Spinal cord (tissue), 10 donors: ENCODE data around the gene FYN. TPM values are rescaled to one million over a fixed set of nuclear protein-coding genes. Genes with fewer than 3 reads are reported as not detected.

Experiments
- DNase-seq, 6 donors: peaks; one replicate each; pipeline versions ENCODE4 v3.0.0 to v3.0.0-alpha.2; 2013 to 2015; ENCODE audit warnings: low spot score in 6 of 6, low read depth in 4 of 6
- H3K27ac ChIP-seq: one replicate; pipeline ENCODE4 v1.5.1; 2013; ENCODE audit warnings: low read depth, low read length, control low read depth
- H3K27me3 ChIP-seq: one replicate; pipeline ENCODE4 v1.6.1; 2013; ENCODE audit warnings: low read length; ENCODE audit not compliant: control insufficient read depth, insufficient read depth
- H3K36me3 ChIP-seq: one replicate; pipeline ENCODE4 v1.6.1; 2013; ENCODE audit warnings: low read length; ENCODE audit not compliant: control insufficient read depth, insufficient read depth
- H3K4me1 ChIP-seq: one replicate; pipeline ENCODE4 v1.6.1; 2013; ENCODE audit warnings: low read length; ENCODE audit not compliant: control insufficient read depth, insufficient read depth
- H3K4me3 ChIP-seq: one replicate; pipeline ENCODE4 v1.5.1; 2013; ENCODE audit warnings: low read depth, low read length, control low read depth
- H3K9me3 ChIP-seq: one replicate; pipeline ENCODE4 v1.6.1; 2013; ENCODE audit warnings: low read length; ENCODE audit not compliant: control insufficient read depth, insufficient read depth
- WGBS: methylation state at CpG from one replicate; pipeline ENCODE4 v1.1.5; 2013; ENCODE audit warnings: missing lambda C conversion rate; ENCODE audit not compliant: insufficient coverage; 5-methylcytosine and 5-hydroxymethylcytosine counted together
- polyA plus RNA-seq, 2 donors: library from polyadenylated mRNA; unstranded; fragments of 120-200 nt; gene quantifications; one replicate each; pipeline ENCODE4 v1.2.1, GENCODE V29; 2013; ENCODE audit not compliant: insufficient read length in 2 of 2
- total RNA-seq, 2 donors: library from RNA; depleted of rRNA in 1 of 2; stranded (reverse); fragments of 120-200 nt in 1 of 2; fragments of >200 nt in 1 of 2; gene quantifications; one replicate each; pipeline versions ENCODE4 v1.2.3 to v1.2.4, GENCODE V29; 2013 to 2014
- donor health status: healthy.

FYN gene
- total and polyA plus RNA-seq, 4 donors, result 273 to 730 (median 476) TPM

DNA sequence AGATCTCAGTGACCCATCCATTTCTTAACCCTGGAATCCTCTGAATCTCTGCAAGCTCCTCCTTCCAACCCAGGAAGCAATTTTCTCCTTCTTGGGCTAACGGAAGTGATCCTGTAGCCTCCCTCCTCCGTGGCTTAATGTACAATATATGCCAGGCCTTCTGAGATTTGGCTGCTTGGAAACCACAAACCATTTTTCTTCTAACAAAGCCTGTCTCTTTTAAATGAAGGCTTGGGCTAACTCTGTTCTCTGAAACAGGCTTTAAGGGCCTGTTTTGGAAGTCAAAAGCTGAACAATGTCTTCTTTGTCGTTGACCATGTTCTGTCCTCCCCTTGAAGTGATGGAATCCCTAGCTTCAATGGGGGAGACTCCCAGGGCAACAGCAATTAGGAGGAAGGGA is 14.9 kb downstream of the FYN start:
- Histone ChIP-seq H3K36me3 (no peaks in the 10 kb centered on the region), H3K27ac (peak overlapping the region; percentile 91), H3K9me3 (no peaks in the 10 kb centered on the region), H3K27me3 (no peaks in the 10 kb centered on the region), H3K4me3 (no peak overlapping the region), H3K4me1 (peaks cover 26% of the 10 kb centered on the region)
- DNase-seq, result peak in 2 of 6 donors; percentile 75 to 79
- WGBS, result 7% methylated on average over 3 of the region's 3 CpGs

- no peaks in the 10 kb centered on the region for H3K36me3 ChIP-seq
- DNase-seq, result no peak
- no peak overlapping the region for H3K4me3 ChIP-seq
- peaks cover 26% of the 10 kb centered on the region for H3K4me1 ChIP-seq
- peak overlapping the region; percentile 91 for H3K27ac ChIP-seq
- H3K9me3 ChIP-seq, result no peaks in the 10 kb centered on the region
- no peaks in the 10 kb centered on the region for H3K27me3 ChIP-seq
- 83% methylated on average over 6 of the region's 8 CpGs for WGBS
Measured at GRCh38 chr6:111857674-111858337, 15.4 kb downstream of the FYN start.

DNA sequence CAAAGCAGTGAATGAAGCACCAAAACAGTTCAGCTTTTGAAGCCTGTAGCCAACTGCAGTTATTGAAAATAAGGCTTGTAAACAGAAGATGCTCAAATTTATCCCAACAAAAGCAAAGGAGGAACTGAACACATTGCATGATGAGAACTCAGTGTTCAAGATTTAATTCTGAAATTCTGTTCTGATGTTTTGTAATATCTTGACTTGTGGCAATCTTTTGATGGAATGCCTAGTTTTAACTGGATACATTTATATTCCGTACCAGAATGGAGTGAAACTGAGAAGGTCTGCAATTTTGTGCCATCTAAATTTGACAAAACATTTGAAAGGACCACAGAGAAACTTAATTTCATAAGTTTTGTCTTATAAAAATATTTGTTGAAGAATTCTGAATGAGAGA is 17.5 kb downstream of the FYN start:
- Histone ChIP-seq H3K9me3 (no peaks in the 10 kb centered on the region), H3K27ac (no peak overlapping the region), H3K4me3 (no peak overlapping the region), H3K36me3 (no peaks in the 10 kb centered on the region), H3K4me1 (peaks cover 29% of the 10 kb centered on the region), H3K27me3 (no peaks in the 10 kb centered on the region)
- no CpG with 5 or more reads among the region's 1 CpG for WGBS
- no peak for DNase-seq

DNA sequence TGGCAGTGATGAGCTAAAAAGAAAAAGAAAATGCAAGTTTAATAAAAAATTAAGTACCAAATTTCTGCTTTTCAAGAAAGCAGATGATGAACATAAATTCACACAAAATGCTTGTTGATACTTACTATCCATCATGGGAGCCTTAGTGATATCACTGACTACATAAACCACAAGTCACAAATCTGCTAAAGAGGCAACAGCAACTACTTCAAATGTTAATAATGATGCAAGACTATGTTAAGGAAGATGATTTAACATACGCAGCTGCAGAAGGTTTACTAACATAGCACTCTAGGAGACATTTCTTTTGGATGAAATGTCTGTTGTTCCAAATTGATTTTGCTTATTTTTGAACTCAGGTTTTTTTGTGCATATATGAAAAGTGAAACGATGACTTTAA is 18.6 kb downstream of the FYN start:
- no peak for DNase-seq
- H3K27me3 ChIP-seq, result no peaks in the 10 kb centered on the region
- WGBS, result no CpG with 5 or more reads among the region's 2 CpGs
- H3K27ac ChIP-seq, result no peak overlapping the region
- no peaks in the 10 kb centered on the region for H3K9me3 ChIP-seq
- no peaks in the 10 kb centered on the region for H3K36me3 ChIP-seq
- peaks cover 30% of the 10 kb centered on the region for H3K4me1 ChIP-seq
- H3K4me3 ChIP-seq, result no peak overlapping the region

GRCh38 chr6:111852725-111853124 is 20.5 kb downstream of the FYN start:
- 20% methylated on average over 2 of the region's 2 CpGs for WGBS
- peak overlapping the region; percentile 16 for H3K27ac ChIP-seq

GRCh38 chr6:111850295-111850937 is 22.8 kb downstream of the FYN start:
- WGBS, result 23% methylated on average over 4 of the region's 10 CpGs
- peaks cover 41% of the 10 kb centered on the region for H3K4me1 ChIP-seq
- H3K27ac ChIP-seq, result peak overlapping the region; percentile 73
- no peak overlapping the region for H3K4me3 ChIP-seq
- no peaks in the 10 kb centered on the region for H3K27me3 ChIP-seq
- peaks cover 3% of the 10 kb centered on the region for H3K36me3 ChIP-seq
- peak in 3 of 6 donors; percentile 59 to 86 (median 77) for DNase-seq
- H3K9me3 ChIP-seq, result no peaks in the 10 kb centered on the region

More at GRCh38 chr6:111852725-111853124, 20.5 kb downstream of the FYN start:
- Histone ChIP-seq H3K4me1 (peaks cover 29% of the 10 kb centered on the region), H3K9me3 (no peaks in the 10 kb centered on the region), H3K27me3 (no peaks in the 10 kb centered on the region), H3K36me3 (no peaks in the 10 kb centered on the region), H3K4me3 (no peak overlapping the region)
- peak in 2 of 6 donors; percentile 79 to 93 for DNase-seq

GRCh38 chr6:111849298-111849697 is 24.0 kb downstream of the FYN start:
- WGBS, result 57% methylated on average over 5 of the region's 5 CpGs

DNA sequence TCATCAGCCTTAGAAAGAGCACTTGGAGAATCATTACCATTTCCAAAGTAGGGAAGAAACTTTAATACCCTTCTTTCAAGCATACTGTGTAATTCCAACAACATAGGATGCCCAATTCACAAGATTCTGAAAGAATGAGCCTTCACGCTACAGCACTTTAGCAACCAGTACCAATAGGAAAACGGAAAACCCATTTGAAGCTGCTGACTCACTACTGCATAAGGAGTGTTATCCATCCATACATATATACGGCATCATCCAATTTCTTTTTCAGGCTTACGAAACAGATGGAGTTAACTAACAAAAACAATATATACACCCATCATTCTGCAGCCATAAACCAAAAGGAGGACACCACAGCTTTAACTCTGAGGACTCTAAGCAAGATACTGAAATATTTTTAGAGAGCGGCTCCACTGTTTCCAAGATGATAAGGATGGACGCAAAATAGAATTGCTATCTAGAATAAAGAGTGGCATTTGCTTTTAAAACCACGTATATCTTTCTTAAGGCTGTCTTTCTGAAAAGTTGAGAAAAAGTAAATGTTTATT is 24.9 kb downstream of the FYN start:
- DNase-seq, result peak in 1 of 6 donors; percentile 61
- Histone ChIP-seq H3K9me3 (no peaks in the 10 kb centered on the region), H3K4me1 (peaks cover 53% of the 10 kb centered on the region), H3K4me3 (no peak overlapping the region), H3K36me3 (peaks cover 7% of the 10 kb centered on the region), H3K27me3 (no peaks in the 10 kb centered on the region), H3K27ac (no peak overlapping the region)
- 39% methylated on average over 4 of the region's 7 CpGs for WGBS

More at GRCh38 chr6:111849298-111849697, 24.0 kb downstream of the FYN start:
- Histone ChIP-seq H3K36me3 (peaks cover 7% of the 10 kb centered on the region), H3K4me3 (no peak overlapping the region), H3K4me1 (peaks cover 50% of the 10 kb centered on the region), H3K27ac (peak overlapping the region; percentile 49), H3K9me3 (no peaks in the 10 kb centered on the region), H3K27me3 (no peaks in the 10 kb centered on the region)
- no peak for DNase-seq

DNA sequence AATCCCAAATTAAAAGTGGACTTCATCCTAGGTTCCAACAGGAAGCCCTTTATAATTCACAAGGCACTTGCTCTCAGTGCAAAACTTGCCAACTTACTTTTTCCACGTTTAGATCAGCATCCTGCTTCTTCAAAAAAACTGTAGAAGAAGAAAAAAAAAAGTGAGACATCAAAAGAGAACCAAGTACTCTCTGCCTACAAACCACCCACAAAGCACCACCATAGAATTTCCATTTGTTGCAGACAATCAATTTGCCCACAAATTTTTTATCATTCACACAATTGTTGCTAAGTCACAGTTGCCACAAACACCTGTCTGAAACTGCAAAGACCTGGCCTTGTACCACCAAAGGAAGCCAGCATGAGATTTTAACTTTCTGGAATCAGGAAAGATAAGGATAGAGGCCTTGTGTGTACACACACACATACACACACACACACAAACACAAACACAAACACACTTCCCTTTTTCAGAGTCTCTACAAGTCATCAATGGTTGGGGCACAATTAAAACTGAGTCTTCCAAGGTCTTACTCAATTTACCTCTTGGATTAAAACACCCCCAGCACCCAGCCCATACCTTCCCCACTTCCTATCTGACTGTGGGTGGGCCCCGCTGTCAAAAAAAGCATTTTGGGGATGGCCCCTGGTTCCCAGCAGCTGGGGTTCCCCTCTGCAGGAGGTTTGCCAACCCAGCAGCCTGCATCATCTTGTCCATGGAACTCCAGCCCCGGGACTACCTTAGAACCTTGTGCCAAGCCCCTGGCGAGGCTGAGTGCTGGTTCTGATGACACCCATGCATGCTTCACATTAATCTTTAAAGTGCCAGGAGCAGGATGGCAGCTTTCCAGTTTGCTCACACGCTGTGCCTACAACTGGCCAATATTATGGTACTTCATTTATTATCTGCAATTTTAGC is 26.5 kb downstream of the FYN start:
- WGBS, result 27% methylated on average over 4 of the region's 5 CpGs
- Histone ChIP-seq H3K27ac (peak overlapping the region; percentile 88), H3K27me3 (no peaks in the 10 kb centered on the region), H3K9me3 (no peaks in the 10 kb centered on the region), H3K4me1 (peaks cover 61% of the 10 kb centered on the region), H3K36me3 (peaks cover 11% of the 10 kb centered on the region), H3K4me3 (no peak overlapping the region)
- peak in 1 of 6 donors; percentile 67 for DNase-seq
